Calu3 (cell line): ENCODE measurements around the gene OTULINL. TPM values are rescaled to one million over a fixed set of nuclear protein-coding genes. Genes with fewer than 3 reads are reported as not detected.

Experiments used
- BruUV-seq: library from RNA; stranded (reverse); fragments of 400-500 nt; replicated peaks from 2 replicates; lab custom pipeline; 2021; lab: Mats Ljungman, UMichigan
- CTCF ChIA-PET: fragments of 300-600 bp; sonication (Branson Sonifier 250); formaldehyde crosslinking; loops from one replicate; lab custom pipeline; 2022; ENCODE audit warnings: antibody characterized with exemption; lab: Charles Lee
- DNase-seq: peaks from one replicate; pipeline ENCODE4 v3.0.0; 2022
- H3K27ac Mint-ChIP-seq: one replicate; pipeline ENCODE4 v1.8.0; 2022; ENCODE audit warnings: mixed read lengths; ENCODE audit not compliant: unreplicated experiment
- H3K27me3 Mint-ChIP-seq: one replicate; pipeline ENCODE4 v1.8.0; 2022; ENCODE audit warnings: mixed read lengths; ENCODE audit not compliant: unreplicated experiment
- H3K36me3 Mint-ChIP-seq: one replicate; pipeline ENCODE4 v1.8.0; 2022; ENCODE audit warnings: mild to moderate bottlenecking, moderate library complexity, mixed read lengths; ENCODE audit not compliant: insufficient read depth, unreplicated experiment
- H3K4me1 Mint-ChIP-seq: one replicate; pipeline ENCODE4 v1.8.0; 2022; ENCODE audit warnings: mild to moderate bottlenecking, low read depth, mixed read lengths; ENCODE audit not compliant: unreplicated experiment
- H3K4me3 Mint-ChIP-seq: one replicate; pipeline ENCODE4 v1.8.0; 2022; ENCODE audit warnings: mild to moderate bottlenecking, low read depth, moderate library complexity, mixed read lengths; ENCODE audit not compliant: unreplicated experiment
- H3K9me3 Mint-ChIP-seq: one replicate; pipeline ENCODE4 v1.8.0; 2022; ENCODE audit warnings: low read depth, mixed read lengths; ENCODE audit not compliant: unreplicated experiment
- CTCF ChIP-seq: fragments of 200-600 bp; IDR thresholded peaks from one replicate; pipeline ENCODE4 v1.8.0; 2022; ENCODE audit warnings: antibody characterized with exemption; ENCODE audit not compliant: unreplicated experiment
- intact Hi-C: fragments of 100-400 bp; cut with micrococcal nuclease; formaldehyde crosslinking; loops from one replicate; pipeline ENCODE4 v1.10.0; 2022; ENCODE audit not compliant: unreplicated experiment
- total RNA-seq: library from RNA; stranded (reverse); gene quantifications from 2 replicates; pipeline ENCODE4 v1.2.3, GENCODE V29; 2022

The OTULINL gene
- total RNA-seq, 1 experiment from 2014 or later: 5.3 TPM

- no peak for TF ChIP-seq CTCF
- no peaks in the 10 kb centered on the region for H3K4me1 Mint-ChIP-seq
- no peak overlapping the region for H3K27ac Mint-ChIP-seq
- no peaks in the 10 kb centered on the region for H3K36me3 Mint-ChIP-seq
- intact Hi-C loops: no loop called here
- no peaks in the 10 kb centered on the region for H3K27me3 Mint-ChIP-seq
- H3K4me3 Mint-ChIP-seq: no peak overlapping the region
- CTCF ChIA-PET: no interaction called here
- peaks cover 2% of the 10 kb centered on the region for H3K9me3 Mint-ChIP-seq
- no peak for DNase-seq
- BruUV-seq: no TSS peak
Observed at GRCh38 chr5:14599476-14600127, 18.0 kb downstream of the OTULINL start.

DNA sequence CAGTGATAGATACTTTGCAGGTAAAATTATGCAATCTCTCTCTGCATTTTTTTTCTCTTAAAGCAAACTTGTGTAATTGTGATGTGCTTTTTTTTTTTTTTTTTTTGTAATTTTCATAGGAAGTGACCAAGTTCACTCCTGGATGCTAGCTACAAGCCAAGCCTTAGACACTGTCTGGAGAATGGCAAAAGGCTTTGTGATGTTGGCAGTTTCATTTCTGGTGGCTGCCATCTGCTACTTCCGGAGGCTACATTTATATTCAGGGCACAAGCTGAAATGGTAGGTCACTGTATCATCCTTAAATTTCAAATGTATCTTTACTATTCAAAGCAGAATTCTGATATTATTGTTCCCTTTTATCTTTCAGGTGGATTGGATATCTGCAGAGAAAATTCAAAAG is 19.3 kb downstream of the OTULINL start:
- H3K27ac Mint-ChIP-seq: no peak overlapping the region
- no peak for TF ChIP-seq CTCF
- H3K4me1 Mint-ChIP-seq: no peaks in the 10 kb centered on the region
- no peaks in the 10 kb centered on the region for H3K36me3 Mint-ChIP-seq
- intact Hi-C loops: no loop called here
- no TSS peak for BruUV-seq
- CTCF ChIA-PET: no interaction called here
- H3K9me3 Mint-ChIP-seq: peaks cover 4% of the 10 kb centered on the region
- H3K4me3 Mint-ChIP-seq: no peak overlapping the region
- DNase-seq: no peak
- no peaks in the 10 kb centered on the region for H3K27me3 Mint-ChIP-seq

DNA sequence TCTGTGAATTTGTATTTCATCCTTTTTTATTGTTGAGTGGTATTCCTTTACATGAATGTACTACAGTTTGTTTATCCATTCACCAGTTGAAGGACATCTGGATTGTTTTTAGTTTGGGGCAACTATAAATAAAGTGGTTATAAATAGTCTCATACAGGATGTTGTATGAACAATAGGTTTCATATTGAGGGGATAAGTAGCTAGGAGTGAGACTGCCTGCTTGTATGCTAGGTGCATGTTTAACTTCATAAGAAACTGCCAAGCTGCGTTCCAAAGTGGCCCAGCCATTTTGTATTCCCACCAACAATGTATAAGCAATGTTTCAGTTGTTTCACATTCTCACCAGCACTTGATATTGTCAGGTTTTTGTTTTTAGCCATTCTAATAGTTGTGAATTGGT is 21.5 kb downstream of the OTULINL start:
- no TSS peak for BruUV-seq
- Mint-ChIP-seq H3K9me3 (peaks cover 5% of the 10 kb centered on the region), H3K36me3 (no peaks in the 10 kb centered on the region), H3K4me3 (no peak overlapping the region), H3K27me3 (no peaks in the 10 kb centered on the region), H3K27ac (no peak overlapping the region), H3K4me1 (no peaks in the 10 kb centered on the region)
- intact Hi-C loops: no loop called here
- DNase-seq: no peak
- no peak for TF ChIP-seq CTCF
- CTCF ChIA-PET: no interaction called here

DNA sequence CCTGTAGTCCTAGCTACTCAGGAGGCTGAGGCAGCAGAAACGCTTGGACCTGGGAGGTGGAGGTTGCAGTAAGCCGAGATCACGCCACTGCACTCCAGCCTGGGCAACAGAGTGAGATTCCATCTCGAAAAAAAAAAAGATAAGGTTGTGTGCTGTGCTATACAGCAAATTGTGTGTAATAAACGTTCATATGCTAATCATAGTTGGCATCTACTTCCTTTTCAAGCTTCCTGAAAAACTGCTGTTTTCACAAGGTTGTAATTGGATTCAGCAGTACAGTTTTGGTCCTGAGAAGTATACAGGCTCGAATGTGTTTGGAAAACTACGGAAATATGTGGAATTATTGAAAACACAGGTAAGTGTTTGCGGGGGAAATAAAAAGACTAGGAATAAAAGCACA is 25.5 kb downstream of the OTULINL start:
- DNase-seq: no peak
- intact Hi-C loops: no loop called here
- H3K27me3 Mint-ChIP-seq: no peaks in the 10 kb centered on the region
- no peaks in the 10 kb centered on the region for H3K4me1 Mint-ChIP-seq
- CTCF ChIA-PET: no interaction called here
- no peaks in the 10 kb centered on the region for H3K36me3 Mint-ChIP-seq
- no peak overlapping the region for H3K27ac Mint-ChIP-seq
- BruUV-seq: no TSS peak
- TF ChIP-seq CTCF: no peak
- no peak overlapping the region for H3K4me3 Mint-ChIP-seq
- peaks cover 5% of the 10 kb centered on the region for H3K9me3 Mint-ChIP-seq
